ENCODE measurements around the gene RRP8. TPM values are rescaled to one million over a fixed set of nuclear protein-coding genes. Genes with fewer than 3 reads are reported as not detected.

The RRP8 gene
- total and polyA plus RNA-seq, 9 of the 15 experiments (the other 6 are each of a cell fraction or from before 2014, with no cell fraction given), result 5.7 to 47.3 (median 32.6) TPM

DNA sequence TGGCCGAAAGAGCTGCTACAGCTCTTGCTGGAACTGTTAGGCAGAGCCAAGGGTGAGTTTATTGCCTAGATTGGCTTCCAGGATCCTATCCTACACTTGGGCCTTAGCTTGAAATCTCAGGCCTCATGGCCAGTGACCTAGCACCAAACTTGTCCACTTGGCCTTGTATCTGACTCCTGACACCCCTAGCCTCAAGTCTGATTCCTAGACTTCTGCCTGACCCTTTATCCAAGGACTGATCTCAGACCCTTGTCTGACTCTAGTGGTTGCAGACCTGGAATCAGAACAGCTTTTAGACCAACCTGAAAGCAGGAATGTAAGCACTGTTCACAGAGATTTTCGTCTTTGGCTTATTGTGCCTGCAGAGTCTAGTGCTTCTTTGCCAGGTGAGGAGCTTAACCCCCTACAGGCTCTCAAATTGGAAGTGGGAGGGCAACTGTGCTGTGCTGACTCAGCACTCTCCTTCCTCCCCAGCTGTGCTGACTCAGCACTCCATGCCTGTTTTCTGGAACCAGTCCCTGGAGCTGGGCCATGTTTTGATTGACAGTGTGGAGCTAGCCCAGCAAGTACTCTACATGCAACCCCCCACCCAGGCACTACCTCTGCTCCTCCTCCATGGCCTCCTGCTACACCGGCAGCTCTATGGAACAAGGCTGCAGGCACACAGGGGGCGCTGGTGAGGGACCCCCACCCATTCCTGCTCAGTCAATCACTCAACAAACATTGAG lies 35.1 kb downstream of the RRP8 start (continued):
- TF ChIP-seq, protein P1, sequence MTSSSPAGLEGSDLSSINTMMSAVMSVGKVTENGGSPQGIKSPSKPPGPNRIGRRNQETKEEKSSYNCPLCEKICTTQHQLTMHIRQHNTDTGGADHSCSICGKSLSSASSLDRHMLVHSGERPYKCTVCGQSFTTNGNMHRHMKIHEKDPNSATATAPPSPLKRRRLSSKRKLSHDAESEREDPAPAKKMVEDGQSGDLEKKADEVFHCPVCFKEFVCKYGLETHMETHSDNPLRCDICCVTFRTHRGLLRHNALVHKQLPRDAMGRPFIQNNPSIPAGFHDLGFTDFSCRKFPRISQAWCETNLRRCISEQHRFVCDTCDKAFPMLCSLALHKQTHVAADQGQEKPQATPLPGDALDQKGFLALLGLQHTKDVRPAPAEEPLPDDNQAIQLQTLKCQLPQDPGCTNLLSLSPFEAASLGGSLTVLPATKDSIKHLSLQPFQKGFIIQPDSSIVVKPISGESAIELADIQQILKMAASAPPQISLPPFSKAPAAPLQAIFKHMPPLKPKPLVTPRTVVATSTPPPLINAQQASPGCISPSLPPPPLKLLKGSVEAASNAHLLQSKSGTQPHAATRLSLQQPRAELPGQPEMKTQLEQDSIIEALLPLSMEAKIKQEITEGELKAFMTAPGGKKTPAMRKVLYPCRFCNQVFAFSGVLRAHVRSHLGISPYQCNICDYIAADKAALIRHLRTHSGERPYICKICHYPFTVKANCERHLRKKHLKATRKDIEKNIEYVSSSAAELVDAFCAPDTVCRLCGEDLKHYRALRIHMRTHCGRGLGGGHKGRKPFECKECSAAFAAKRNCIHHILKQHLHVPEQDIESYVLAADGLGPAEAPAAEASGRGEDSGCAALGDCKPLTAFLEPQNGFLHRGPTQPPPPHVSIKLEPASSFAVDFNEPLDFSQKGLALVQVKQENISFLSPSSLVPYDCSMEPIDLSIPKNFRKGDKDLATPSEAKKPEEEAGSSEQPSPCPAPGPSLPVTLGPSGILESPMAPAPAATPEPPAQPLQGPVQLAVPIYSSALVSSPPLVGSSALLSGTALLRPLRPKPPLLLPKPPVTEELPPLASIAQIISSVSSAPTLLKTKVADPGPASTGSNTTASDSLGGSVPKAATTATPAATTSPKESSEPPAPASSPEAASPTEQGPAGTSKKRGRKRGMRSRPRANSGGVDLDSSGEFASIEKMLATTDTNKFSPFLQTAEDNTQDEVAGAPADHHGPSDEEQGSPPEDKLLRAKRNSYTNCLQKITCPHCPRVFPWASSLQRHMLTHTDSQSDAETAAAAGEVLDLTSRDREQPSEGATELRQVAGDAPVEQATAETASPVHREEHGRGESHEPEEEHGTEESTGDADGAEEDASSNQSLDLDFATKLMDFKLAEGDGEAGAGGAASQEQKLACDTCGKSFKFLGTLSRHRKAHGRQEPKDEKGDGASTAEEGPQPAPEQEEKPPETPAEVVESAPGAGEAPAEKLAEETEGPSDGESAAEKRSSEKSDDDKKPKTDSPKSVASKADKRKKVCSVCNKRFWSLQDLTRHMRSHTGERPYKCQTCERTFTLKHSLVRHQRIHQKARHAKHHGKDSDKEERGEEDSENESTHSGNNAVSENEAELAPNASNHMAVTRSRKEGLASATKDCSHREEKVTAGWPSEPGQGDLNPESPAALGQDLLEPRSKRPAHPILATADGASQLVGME (CRISPR knock-in tag; IDR thresholded peaks at IDR 0.05), result no peak
- no peak for TF ChIP-seq ZNF398 (CRISPR knock-in tag; IDR thresholded peaks at IDR 0.05)
- TF ChIP-seq, protein P2, sequence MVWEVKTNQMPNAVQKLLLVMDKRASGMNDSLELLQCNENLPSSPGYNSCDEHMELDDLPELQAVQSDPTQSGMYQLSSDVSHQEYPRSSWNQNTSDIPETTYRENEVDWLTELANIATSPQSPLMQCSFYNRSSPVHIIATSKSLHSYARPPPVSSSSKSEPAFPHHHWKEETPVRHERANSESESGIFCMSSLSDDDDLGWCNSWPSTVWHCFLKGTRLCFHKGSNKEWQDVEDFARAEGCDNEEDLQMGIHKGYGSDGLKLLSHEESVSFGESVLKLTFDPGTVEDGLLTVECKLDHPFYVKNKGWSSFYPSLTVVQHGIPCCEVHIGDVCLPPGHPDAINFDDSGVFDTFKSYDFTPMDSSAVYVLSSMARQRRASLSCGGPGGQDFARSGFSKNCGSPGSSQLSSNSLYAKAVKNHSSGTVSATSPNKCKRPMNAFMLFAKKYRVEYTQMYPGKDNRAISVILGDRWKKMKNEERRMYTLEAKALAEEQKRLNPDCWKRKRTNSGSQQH (CRISPR knock-in tag; IDR thresholded peaks at IDR 0.05), result no peak
- no peak for TF ChIP-seq FOXK1 (CRISPR knock-in tag; IDR thresholded peaks at IDR 0.05; ENCODE audit: borderline replicate concordance)
- no peak for TF ChIP-seq ZBTB5 (IDR thresholded peaks at IDR 0.05)

Data from K562 (cell line).